ENCODE data around the gene CSNK2A2.

GRCh38 chr16:58187665-58188421 is 10.1 kb downstream of the CSNK2A2 start:
- TF ChIP-seq ZNF274 (IDR thresholded peaks at IDR 0.05; ENCODE audit: low read depth, low read length): no peak
- TF ChIP-seq YY1 (IDR thresholded peaks at IDR 0.05; ENCODE audit: insufficient read depth, insufficient read length): no peak
- TF ChIP-seq SUZ12 (IDR thresholded peaks at IDR 0.05; ENCODE audit: extremely low read depth, insufficient read depth, insufficient read length): no peak
